GM23338 (cell line): Measurements from ENCODE around the gene MAPT. TPM values are rescaled to one million over a fixed set of nuclear protein-coding genes. Genes with fewer than 3 reads are reported as not detected.

Source experiments
- ATAC-seq: fragments of 200-7000 bp; cut with Tn5 transposase; 3 replicates; pipeline ENCODE4 v1.9.1; 2020
- DNase-seq: peaks from one replicate; pipeline ENCODE4 v3.0.0-alpha.2; 2015; ENCODE audit warnings: low spot score
- H2AFZ ChIP-seq: fragments of 200-600 bp; sonication (generic); 2 replicates; pipeline ENCODE4 v1.8.0; 2016; ENCODE audit warnings: antibody characterized with exemption, mild to moderate bottlenecking, moderate library complexity
- H3F3A ChIP-seq: fragments of 200-600 bp; sonication (generic); replicated peaks from 2 replicates; pipeline ENCODE4 v1.8.0; 2017; ENCODE audit warnings: antibody characterized with exemption, mixed run types, low read depth
- H3K27ac ChIP-seq: fragments of 200-600 bp; sonication (generic); 2 replicates; pipeline ENCODE4 v1.6.1; 2016; ENCODE audit warnings: low read depth
- H3K27me3 ChIP-seq: fragments of 200-600 bp; sonication (generic); 2 replicates; pipeline ENCODE4 v1.8.0; 2016; ENCODE audit warnings: mild to moderate bottlenecking, mixed run types, moderate library complexity; ENCODE audit not compliant: insufficient read depth
- H3K36me3 ChIP-seq: fragments of 200-600 bp; sonication (generic); 2 replicates; pipeline ENCODE4 v1.8.0; 2016; ENCODE audit warnings: mild to moderate bottlenecking; ENCODE audit not compliant: insufficient read depth
- H3K4me1 ChIP-seq: fragments of 200-600 bp; sonication (generic); 2 replicates; pipeline ENCODE4 v1.8.0; 2016; ENCODE audit warnings: mild to moderate bottlenecking, moderate library complexity; ENCODE audit not compliant: insufficient read depth
- H3K4me2 ChIP-seq: fragments of 200-600 bp; sonication (generic); 2 replicates; pipeline ENCODE4 v1.7.1; 2017; ENCODE audit warnings: mixed run types
- H3K4me3 ChIP-seq: fragments of 200-600 bp; sonication (generic); 2 replicates; pipeline ENCODE4 v1.6.1; 2016; ENCODE audit warnings: mixed run types
- H3K79me2 ChIP-seq: fragments of 200-600 bp; sonication (generic); replicated peaks from 2 replicates; pipeline ENCODE4 v1.8.0; 2017; ENCODE audit warnings: mild to moderate bottlenecking; ENCODE audit not compliant: insufficient read depth
- H3K9me2 ChIP-seq: fragments of 200-600 bp; sonication (generic); 2 replicates; pipeline ENCODE4 v1.8.0; 2017; ENCODE audit not compliant: insufficient read depth
- H4K20me1 ChIP-seq: fragments of 200-600 bp; sonication (generic); replicated peaks from 2 replicates; pipeline ENCODE4 v1.8.0; 2017; ENCODE audit warnings: mild to moderate bottlenecking; ENCODE audit not compliant: insufficient read depth
- H3K27ac Mint-ChIP-seq: 2 replicates; pipeline ENCODE4 v1.8.0; 2020; ENCODE audit warnings: inconsistent platforms, mild to moderate bottlenecking, moderate library complexity, mixed read lengths
- H3K27me3 Mint-ChIP-seq: 3 replicates; pipeline ENCODE4 v1.8.0; 2022; ENCODE audit warnings: low read depth, mild to moderate bottlenecking, moderate library complexity, mixed read lengths, inconsistent platforms; ENCODE audit not compliant: insufficient read depth, poor library complexity
- H3K36me3 Mint-ChIP-seq: 3 replicates; pipeline ENCODE4 v1.8.0; 2021; ENCODE audit warnings: low read depth, mild to moderate bottlenecking, inconsistent platforms, moderate library complexity, mixed read lengths
- H3K4me1 Mint-ChIP-seq: 3 replicates; pipeline ENCODE4 v1.8.0; 2020; ENCODE audit warnings: mild to moderate bottlenecking, inconsistent platforms, mixed read lengths
- H3K4me3 Mint-ChIP-seq: 3 replicates; pipeline ENCODE4 v1.8.0; 2021; ENCODE audit warnings: moderate library complexity, mild to moderate bottlenecking, inconsistent platforms, mixed read lengths
- H3K9me3 Mint-ChIP-seq: 3 replicates; pipeline ENCODE4 v1.8.0; 2020; ENCODE audit warnings: moderate library complexity, mild to moderate bottlenecking, inconsistent platforms, mixed read lengths
- ETS1 ChIP-seq: IDR thresholded peaks from 2 replicates; pipeline ENCODE4 v1.6.1; 2016; ENCODE audit warnings: antibody characterized with exemption
- EZH2 ChIP-seq: fragments of 200-600 bp; sonication (generic); IDR thresholded peaks from one replicate; pipeline ENCODE4 v1.8.0; 2017; ENCODE audit warnings: antibody characterized with exemption, mild to moderate bottlenecking, low read depth; ENCODE audit not compliant: unreplicated experiment
- EZH2phosphoT487 ChIP-seq: fragments of 200-600 bp; sonication (generic); IDR thresholded peaks from one replicate; pipeline ENCODE4 v1.8.1; 2018; ENCODE audit warnings: antibody characterized with exemption; ENCODE audit not compliant: unreplicated experiment
- JUNB ChIP-seq: IDR thresholded peaks from one replicate; pipeline ENCODE4 v1.6.1; 2016; ENCODE audit warnings: antibody characterized with exemption; ENCODE audit not compliant: unreplicated experiment
- NANOG ChIP-seq: IDR thresholded peaks from 2 replicates; pipeline ENCODE4 v1.6.1; 2016; ENCODE audit warnings: antibody characterized with exemption, borderline replicate concordance
- POLR2AphosphoS5 ChIP-seq: IDR thresholded peaks from 2 replicates; pipeline ENCODE4 v1.6.1; 2016; ENCODE audit warnings: antibody characterized with exemption, low read depth
- STAT1 ChIP-seq: IDR thresholded peaks from one replicate; pipeline ENCODE4 v1.6.1; 2016; ENCODE audit warnings: antibody characterized with exemption; ENCODE audit not compliant: unreplicated experiment
- ZNF114 ChIP-seq: fragments of 250-450 bp; sonication (Bioruptor Pico); IDR thresholded peaks from 2 replicates; pipeline ENCODE4 v1.5.0; 2020; ENCODE audit warnings: mild to moderate bottlenecking, moderate library complexity
- ZNF331 ChIP-seq: fragments of 250-450 bp; sonication (Bioruptor Pico); IDR thresholded peaks from 2 replicates; pipeline ENCODE4 v1.5.0; 2020; ENCODE audit warnings: low read depth, mild to moderate bottlenecking, moderate library complexity
- ZNF462 ChIP-seq: fragments of 250-450 bp; sonication (Bioruptor Pico); IDR thresholded peaks from 2 replicates; pipeline ENCODE4 v1.5.0; 2020; ENCODE audit warnings: mild to moderate bottlenecking, moderate library complexity
- polyA plus RNA-seq: library from polyadenylated mRNA; unstranded; fragments of >200 nt; fragmentation: Nextera tagmentation; extraction: Ambion mirVana; gene quantifications from 2 replicates; pipeline ENCODE4 v1.2.1, GENCODE V29; 2016
- total RNA-seq: library from RNA; depleted of rRNA; stranded (reverse); fragments of >200 nt; shearing (Covaris generic); gene quantifications from 2 replicates; pipeline ENCODE4 v1.2.3, GENCODE V29; 2014

Gene MAPT
- total and polyA plus RNA-seq, 2 experiments from 2014 or later = 1.1 to 2.1 TPM

- no peak for TF ChIP-seq ZNF462 (CRISPR knock-in tag)
- no peak for TF ChIP-seq ZNF331
- no peak for TF ChIP-seq POLR2AphosphoS5
- no peak for TF ChIP-seq EZH2
- no peak for TF ChIP-seq ZNF114
- TF ChIP-seq EZH2phosphoT487 = no peak
Measured at GRCh38 chr17:46033392-46033791, 139.0 kb downstream of the MAPT start (continued).

- ATAC-seq (no peak), DNase-seq (peak; percentile 35)
- no peaks in the 10 kb centered on the region for H3K27me3 ChIP-seq
- H3K36me3 ChIP-seq = peaks cover 71% of the 10 kb centered on the region
- H3K27ac ChIP-seq = no peak overlapping the region
- no peak overlapping the region for H3K4me2 ChIP-seq
- Mint-ChIP-seq H3K27me3 (peaks cover 5% of the 10 kb centered on the region), H3K9me3 (no peaks in the 10 kb centered on the region), H3K36me3 (peaks cover 94% of the 10 kb centered on the region), H3K4me1 (peaks cover 4% of the 10 kb centered on the region; the same call in 2 of the 3 replicates), H3K27ac (peak overlapping the region; percentile 30; the same call in 1 of the 2 replicates), H3K4me3 (no peak overlapping the region)
- no peaks in the 10 kb centered on the region; the same call in 1 of the 2 replicates for H3K4me1 ChIP-seq
- H4K20me1 ChIP-seq = peaks cover 21% of the 10 kb centered on the region
- no peaks in the 10 kb centered on the region for H3K79me2 ChIP-seq
- peaks cover 10% of the 10 kb centered on the region; the same call in 1 of the 2 replicates for H3F3A ChIP-seq
- H2AFZ ChIP-seq = no peak overlapping the region
- no peaks in the 10 kb centered on the region for H3K9me2 ChIP-seq
- H3K4me3 ChIP-seq = no peak overlapping the region
- no peak for TF ChIP-seq JUNB
- TF ChIP-seq ETS1 = no peak
- TF ChIP-seq STAT1 = no peak
- TF ChIP-seq NANOG = no peak
Measured at GRCh38 chr17:46035112-46035818, 140.9 kb downstream of the MAPT start.
